Measurements from ENCODE around the gene UQCRC1.

UQCRC1 gene

GRCh38 chr3:48587686-48588085 lies 21.8 kb downstream of the UQCRC1 start:
- no peak for FAIRE-seq
- DNase-seq (ENCODE audit: insufficient read length, low spot score) = no peak
- TF ChIP-seq, protein P1, sequence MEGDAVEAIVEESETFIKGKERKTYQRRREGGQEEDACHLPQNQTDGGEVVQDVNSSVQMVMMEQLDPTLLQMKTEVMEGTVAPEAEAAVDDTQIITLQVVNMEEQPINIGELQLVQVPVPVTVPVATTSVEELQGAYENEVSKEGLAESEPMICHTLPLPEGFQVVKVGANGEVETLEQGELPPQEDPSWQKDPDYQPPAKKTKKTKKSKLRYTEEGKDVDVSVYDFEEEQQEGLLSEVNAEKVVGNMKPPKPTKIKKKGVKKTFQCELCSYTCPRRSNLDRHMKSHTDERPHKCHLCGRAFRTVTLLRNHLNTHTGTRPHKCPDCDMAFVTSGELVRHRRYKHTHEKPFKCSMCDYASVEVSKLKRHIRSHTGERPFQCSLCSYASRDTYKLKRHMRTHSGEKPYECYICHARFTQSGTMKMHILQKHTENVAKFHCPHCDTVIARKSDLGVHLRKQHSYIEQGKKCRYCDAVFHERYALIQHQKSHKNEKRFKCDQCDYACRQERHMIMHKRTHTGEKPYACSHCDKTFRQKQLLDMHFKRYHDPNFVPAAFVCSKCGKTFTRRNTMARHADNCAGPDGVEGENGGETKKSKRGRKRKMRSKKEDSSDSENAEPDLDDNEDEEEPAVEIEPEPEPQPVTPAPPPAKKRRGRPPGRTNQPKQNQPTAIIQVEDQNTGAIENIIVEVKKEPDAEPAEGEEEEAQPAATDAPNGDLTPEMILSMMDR (IDR thresholded peaks at IDR 0.05; ENCODE audit: insufficient read depth, missing control alignments) = no peak

DNA sequence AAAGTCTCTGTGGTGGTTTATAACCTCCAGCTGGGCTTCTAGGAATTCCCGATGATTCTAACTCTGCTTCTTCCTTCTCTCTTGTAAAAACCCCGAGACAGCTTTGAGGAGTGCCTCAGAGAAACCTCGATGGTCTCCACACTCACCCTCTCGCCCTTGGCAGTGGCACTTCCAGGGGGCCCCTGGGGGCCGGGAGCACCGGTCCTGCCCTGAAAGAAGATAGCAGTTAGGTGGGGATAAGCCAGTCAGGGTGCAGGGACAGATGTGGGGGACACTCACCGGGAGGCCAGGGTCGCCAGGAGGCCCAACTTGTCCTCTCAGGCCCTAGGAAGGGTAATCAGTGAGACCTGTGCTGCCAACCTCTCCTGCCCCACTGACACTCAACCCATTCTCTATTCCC lies 24.0 kb downstream of the UQCRC1 start:
- no peak for DNase-seq (ENCODE audit: insufficient read length, low spot score)
- TF ChIP-seq, protein P1 (IDR thresholded peaks at IDR 0.05; ENCODE audit: insufficient read depth, missing control alignments) = no peak
- no peak for FAIRE-seq

DNA sequence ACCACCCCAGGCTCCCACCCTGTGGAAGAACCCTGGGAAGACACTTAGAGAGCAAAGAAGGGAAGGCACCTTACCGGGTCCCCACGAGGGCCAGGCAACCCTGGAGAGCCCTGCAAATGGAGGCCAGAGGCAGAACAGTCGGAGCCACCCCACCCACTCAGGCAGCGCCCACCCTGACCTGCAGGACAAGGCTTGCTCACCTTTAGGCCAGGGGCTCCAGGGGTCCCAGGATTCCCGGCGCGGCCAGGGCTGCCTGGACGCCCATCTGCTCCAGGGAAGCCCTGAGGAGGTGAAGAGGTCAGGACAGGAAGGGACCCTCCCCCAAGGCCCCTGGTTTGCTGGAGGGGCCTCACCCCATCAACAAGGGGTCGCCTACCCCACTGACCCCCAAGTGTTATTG lies 24.6 kb downstream of the UQCRC1 start:
- FAIRE-seq (no peak), DNase-seq (ENCODE audit: insufficient read length, low spot score) (no peak)
- TF ChIP-seq, protein P1 (IDR thresholded peaks at IDR 0.05; ENCODE audit: insufficient read depth, missing control alignments) = no peak

- FAIRE-seq = no peak
- TF ChIP-seq, protein P1 (IDR thresholded peaks at IDR 0.05; ENCODE audit: insufficient read depth, missing control alignments) = no peak
- no peak for DNase-seq (ENCODE audit: insufficient read length, low spot score)
Measured at GRCh38 chr3:48581621-48582481, 27.6 kb downstream of the UQCRC1 start.

GRCh38 chr3:48576647-48577046 lies 32.8 kb downstream of the UQCRC1 start:
- TF ChIP-seq, protein P1 (IDR thresholded peaks at IDR 0.05; ENCODE audit: insufficient read depth, missing control alignments) = no peak
- DNase-seq (ENCODE audit: insufficient read length, low spot score) (no peak), FAIRE-seq (no peak)

GRCh38 chr3:48575366-48575765 lies 34.1 kb downstream of the UQCRC1 start:
- TF ChIP-seq, protein P1 (IDR thresholded peaks at IDR 0.05; ENCODE audit: insufficient read depth, missing control alignments) = no peak
- DNase-seq (ENCODE audit: insufficient read length, low spot score) = no peak
- no peak for FAIRE-seq

DNA sequence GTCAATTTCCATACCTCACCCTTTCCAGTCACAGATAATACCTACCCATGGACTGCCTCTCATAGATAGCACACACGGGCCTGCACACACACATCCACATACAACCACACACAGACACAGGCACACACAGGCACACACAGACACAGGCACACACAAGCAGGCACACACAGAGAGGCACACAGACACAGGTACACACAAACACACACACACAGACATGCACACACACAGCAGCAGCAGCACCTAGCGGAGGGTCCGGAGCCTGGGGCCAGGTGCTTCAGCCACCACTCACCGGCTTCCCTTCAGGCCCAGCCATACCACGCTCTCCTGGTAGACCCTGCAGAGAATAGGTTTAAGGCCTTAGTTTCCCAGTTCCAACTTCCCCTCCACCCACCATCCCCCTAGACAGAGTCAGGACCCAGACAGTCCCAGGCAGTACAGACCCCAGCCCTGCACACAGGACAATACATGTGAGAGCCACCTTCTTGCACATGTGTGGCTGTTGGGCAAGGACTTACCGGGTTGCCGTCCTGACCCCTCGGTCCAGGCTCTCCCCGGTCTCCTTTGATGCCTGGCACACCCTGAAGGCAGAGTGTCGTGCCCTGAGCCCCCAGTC lies 35.4 kb downstream of the UQCRC1 start:
- DNase-seq (ENCODE audit: insufficient read length, low spot score) (no peak), FAIRE-seq (no peak)
- TF ChIP-seq, protein P1 (IDR thresholded peaks at IDR 0.05; ENCODE audit: insufficient read depth, missing control alignments) = no peak

All from D721Med (cell line).